Activated T-helper 17 cell treated with anti-CD3 and anti-CD28 coated beads, Interleukin-2, amount 50 U/mL, for 72 hours (primary cell): ENCODE measurements around the gene GRIA4. TPM values are rescaled to one million over a fixed set of nuclear protein-coding genes. Genes with fewer than 3 reads are reported as not detected.

Experiments used
- ATAC-seq: fragments of 150-1000 bp; cut with Tn5 transposase; replicated peaks from 2 replicates; pipeline ENCODE4 v1.10.0; 2021; ENCODE audit warnings: mild to moderate bottlenecking, moderate library complexity
- H3K27ac Mint-ChIP-seq: one replicate; pipeline ENCODE4 v1.8.0; 2022; ENCODE audit warnings: mixed read lengths
- H3K27me3 Mint-ChIP-seq: one replicate; pipeline ENCODE4 v1.8.0; 2022; ENCODE audit warnings: mixed read lengths
- H3K36me3 Mint-ChIP-seq: one replicate; pipeline ENCODE4 v1.8.0; 2022; ENCODE audit warnings: low read depth, mild to moderate bottlenecking, mixed read lengths
- H3K4me1 Mint-ChIP-seq: one replicate; pipeline ENCODE4 v1.8.0; 2022; ENCODE audit warnings: mixed read lengths
- H3K4me3 Mint-ChIP-seq: one replicate; pipeline ENCODE4 v1.8.0; 2022; ENCODE audit warnings: mild to moderate bottlenecking, mixed read lengths
- H3K9me3 Mint-ChIP-seq: one replicate; pipeline ENCODE4 v1.8.0; 2022; ENCODE audit warnings: mixed read lengths
- total RNA-seq, 2 donors: library from RNA; stranded (reverse); gene quantifications; one replicate each; pipeline ENCODE4 v1.2.3, GENCODE V29; 2022

The GRIA4 gene
- total RNA-seq, 2 donors from 2014 or later, result not detected

GRCh38 chr11:105821372-105821771 is 211.5 kb downstream of the GRIA4 start:
- Mint-ChIP-seq H3K27ac (no peak overlapping the region), H3K4me1 (no peaks in the 10 kb centered on the region)

GRCh38 chr11:105821781-105822180 is 211.9 kb downstream of the GRIA4 start:
- no peaks in the 10 kb centered on the region for H3K9me3 Mint-ChIP-seq
- no peak for ATAC-seq
- H3K4me3 Mint-ChIP-seq, result no peak overlapping the region
- H3K36me3 Mint-ChIP-seq, result no peaks in the 10 kb centered on the region
- peaks cover 7% of the 10 kb centered on the region for H3K27me3 Mint-ChIP-seq
- H3K4me1 Mint-ChIP-seq, result no peaks in the 10 kb centered on the region
- no peak overlapping the region for H3K27ac Mint-ChIP-seq

More at GRCh38 chr11:105821372-105821771, 211.5 kb downstream of the GRIA4 start:
- no peak overlapping the region for H3K4me3 Mint-ChIP-seq
- H3K27me3 Mint-ChIP-seq, result peaks cover 7% of the 10 kb centered on the region
- no peak for ATAC-seq
- no peaks in the 10 kb centered on the region for H3K36me3 Mint-ChIP-seq
- no peaks in the 10 kb centered on the region for H3K9me3 Mint-ChIP-seq

GRCh38 chr11:105823495-105824033 is 213.7 kb downstream of the GRIA4 start:
- no peak overlapping the region for H3K27ac Mint-ChIP-seq
- peaks cover 7% of the 10 kb centered on the region for H3K27me3 Mint-ChIP-seq
- H3K4me3 Mint-ChIP-seq, result no peak overlapping the region
- no peaks in the 10 kb centered on the region for H3K36me3 Mint-ChIP-seq
- ATAC-seq, result no peak
- H3K9me3 Mint-ChIP-seq, result no peaks in the 10 kb centered on the region
- H3K4me1 Mint-ChIP-seq, result no peaks in the 10 kb centered on the region

- H3K4me1 Mint-ChIP-seq, result no peaks in the 10 kb centered on the region
- H3K4me3 Mint-ChIP-seq, result no peak overlapping the region
- no peak for ATAC-seq
- H3K27ac Mint-ChIP-seq, result no peak overlapping the region
- no peaks in the 10 kb centered on the region for H3K36me3 Mint-ChIP-seq
- H3K27me3 Mint-ChIP-seq, result peaks cover 7% of the 10 kb centered on the region
- no peaks in the 10 kb centered on the region for H3K9me3 Mint-ChIP-seq
Measured at GRCh38 chr11:105824457-105825013, 214.7 kb downstream of the GRIA4 start.

- H3K27me3 Mint-ChIP-seq, result peaks cover 3% of the 10 kb centered on the region
- H3K27ac Mint-ChIP-seq, result no peak overlapping the region
- no peaks in the 10 kb centered on the region for H3K4me1 Mint-ChIP-seq
- H3K4me3 Mint-ChIP-seq, result no peak overlapping the region
- no peaks in the 10 kb centered on the region for H3K36me3 Mint-ChIP-seq
- ATAC-seq, result no peak
- H3K9me3 Mint-ChIP-seq, result no peaks in the 10 kb centered on the region
Measured at GRCh38 chr11:105825141-105825540, 215.3 kb downstream of the GRIA4 start.

- no peak overlapping the region for H3K4me3 Mint-ChIP-seq
- no peaks in the 10 kb centered on the region for H3K4me1 Mint-ChIP-seq
- no peak for ATAC-seq
- H3K27ac Mint-ChIP-seq, result no peak overlapping the region
- H3K36me3 Mint-ChIP-seq, result no peaks in the 10 kb centered on the region
- H3K9me3 Mint-ChIP-seq, result no peaks in the 10 kb centered on the region
- peaks cover 2% of the 10 kb centered on the region for H3K27me3 Mint-ChIP-seq
Measured at GRCh38 chr11:105827906-105828305, 218.0 kb downstream of the GRIA4 start.

- H3K36me3 Mint-ChIP-seq, result no peaks in the 10 kb centered on the region
- H3K27ac Mint-ChIP-seq, result no peak overlapping the region
- no peaks in the 10 kb centered on the region for H3K27me3 Mint-ChIP-seq
Measured at GRCh38 chr11:105829084-105829483, 219.2 kb downstream of the GRIA4 start.

GRCh38 chr11:105834461-105834860 is 224.6 kb downstream of the GRIA4 start:
- Mint-ChIP-seq H3K36me3 (no peaks in the 10 kb centered on the region), H3K4me1 (no peaks in the 10 kb centered on the region), H3K9me3 (no peaks in the 10 kb centered on the region), H3K27ac (no peak overlapping the region), H3K27me3 (no peaks in the 10 kb centered on the region), H3K4me3 (no peak overlapping the region)
- ATAC-seq, result no peak

More at GRCh38 chr11:105829084-105829483, 219.2 kb downstream of the GRIA4 start:
- ATAC-seq, result no peak
- H3K4me3 Mint-ChIP-seq, result no peak overlapping the region
- no peaks in the 10 kb centered on the region for H3K9me3 Mint-ChIP-seq
- no peaks in the 10 kb centered on the region for H3K4me1 Mint-ChIP-seq

- no peak overlapping the region for H3K4me3 Mint-ChIP-seq
- peaks cover 3% of the 10 kb centered on the region for H3K27me3 Mint-ChIP-seq
- peak; percentile 63 for ATAC-seq
- no peak overlapping the region for H3K27ac Mint-ChIP-seq
- H3K36me3 Mint-ChIP-seq, result no peaks in the 10 kb centered on the region
- no peaks in the 10 kb centered on the region for H3K9me3 Mint-ChIP-seq
- H3K4me1 Mint-ChIP-seq, result no peaks in the 10 kb centered on the region
Measured at GRCh38 chr11:105838668-105839384, 229.0 kb downstream of the GRIA4 start.

- Mint-ChIP-seq H3K4me1 (no peaks in the 10 kb centered on the region), H3K27me3 (peaks cover 4% of the 10 kb centered on the region), H3K4me3 (no peak overlapping the region), H3K36me3 (no peaks in the 10 kb centered on the region), H3K9me3 (no peaks in the 10 kb centered on the region), H3K27ac (no peak overlapping the region)
- ATAC-seq, result no peak
Measured at GRCh38 chr11:105840391-105840790, 230.5 kb downstream of the GRIA4 start.

GRCh38 chr11:105852403-105852802 is 242.5 kb downstream of the GRIA4 start:
- no peaks in the 10 kb centered on the region for H3K4me1 Mint-ChIP-seq
- no peaks in the 10 kb centered on the region for H3K9me3 Mint-ChIP-seq
- no peak overlapping the region for H3K27ac Mint-ChIP-seq
- no peak overlapping the region for H3K4me3 Mint-ChIP-seq
- no peak for ATAC-seq
- no peaks in the 10 kb centered on the region for H3K36me3 Mint-ChIP-seq
- peaks cover 24% of the 10 kb centered on the region for H3K27me3 Mint-ChIP-seq

- Mint-ChIP-seq H3K27ac (no peak overlapping the region), H3K9me3 (no peaks in the 10 kb centered on the region), H3K36me3 (no peaks in the 10 kb centered on the region), H3K4me1 (no peaks in the 10 kb centered on the region), H3K4me3 (no peak overlapping the region), H3K27me3 (peaks cover 25% of the 10 kb centered on the region)
- no peak for ATAC-seq
Measured at GRCh38 chr11:105854269-105854668, 244.4 kb downstream of the GRIA4 start.

GRCh38 chr11:105856954-105857353 is 247.1 kb downstream of the GRIA4 start:
- Mint-ChIP-seq H3K36me3 (no peaks in the 10 kb centered on the region), H3K9me3 (no peaks in the 10 kb centered on the region), H3K27me3 (peaks cover 17% of the 10 kb centered on the region), H3K27ac (no peak overlapping the region), H3K4me3 (no peak overlapping the region), H3K4me1 (no peaks in the 10 kb centered on the region)
- no peak for ATAC-seq

- H3K27ac Mint-ChIP-seq, result no peak overlapping the region
- H3K9me3 Mint-ChIP-seq, result no peaks in the 10 kb centered on the region
- H3K27me3 Mint-ChIP-seq, result peaks cover 19% of the 10 kb centered on the region
- no peaks in the 10 kb centered on the region for H3K36me3 Mint-ChIP-seq
- no peak overlapping the region for H3K4me3 Mint-ChIP-seq
- no peak for ATAC-seq
- no peaks in the 10 kb centered on the region for H3K4me1 Mint-ChIP-seq
Measured at GRCh38 chr11:105857728-105858127, 247.9 kb downstream of the GRIA4 start.

GRCh38 chr11:105858841-105859240 is 249.0 kb downstream of the GRIA4 start:
- H3K4me1 Mint-ChIP-seq, result no peaks in the 10 kb centered on the region
- ATAC-seq, result no peak
- no peak overlapping the region for H3K27ac Mint-ChIP-seq
- no peak overlapping the region for H3K4me3 Mint-ChIP-seq
- no peaks in the 10 kb centered on the region for H3K9me3 Mint-ChIP-seq
- H3K27me3 Mint-ChIP-seq, result peaks cover 18% of the 10 kb centered on the region
- H3K36me3 Mint-ChIP-seq, result no peaks in the 10 kb centered on the region
